Vagina (tissue), 2 donors: ENCODE data around the gene GFRA1. TPM values are rescaled to one million over a fixed set of nuclear protein-coding genes. Genes with fewer than 3 reads are reported as not detected.

ENCODE experiments used
- DNase-seq, 2 donors: peaks; one replicate each; pipeline ENCODE4 v3.0.0-alpha.2; 2017; ENCODE audit errors: extremely low spot score in 2 of 2
- H3K27ac ChIP-seq: fragments of 200-600 bp; sonication (generic); one replicate; pipeline ENCODE4 v1.5.1; 2019
- H3K27me3 ChIP-seq: fragments of 200-600 bp; sonication (generic); one replicate; pipeline ENCODE4 v1.5.1; 2019
- H3K36me3 ChIP-seq, 2 donors: fragments of 200-600 bp; sonication (generic); one replicate each; pipeline ENCODE4 v1.5.1; 2017 to 2019
- H3K4me1 ChIP-seq: fragments of 200-600 bp; sonication (generic); one replicate; pipeline ENCODE4 v1.5.1; 2019
- H3K4me3 ChIP-seq, 2 donors: fragments of 200-600 bp; sonication (generic); 1 replicate in 1 of 2; 2 replicates in 1 of 2; pipeline ENCODE4 v1.5.1; 2016 to 2019
- H3K9me3 ChIP-seq: fragments of 200-600 bp; sonication (generic); one replicate; pipeline ENCODE4 v1.5.1; 2019
- POLR2A ChIP-seq, 2 donors: fragments of 450-650 bp; IDR thresholded peaks; one replicate each; pipeline ENCODE4 v1.6.1; 2017; ENCODE audit warnings: antibody characterized with exemption in 2 of 2, mild to moderate bottlenecking in 2 of 2, moderate library complexity in 2 of 2
- POLR2AphosphoS5 ChIP-seq, 2 donors: sonication (generic); formaldehyde crosslinking; IDR thresholded peaks; one replicate each; pipeline ENCODE4 v1.9.0; 2017; ENCODE audit warnings: antibody characterized with exemption in 2 of 2, mild to moderate bottlenecking in 2 of 2, low read depth in 1 of 2; ENCODE audit not compliant: insufficient read depth in 1 of 2
- intact Hi-C: fragments of 100-400 bp; cut with DNase I; formaldehyde crosslinking; loops from one replicate; pipeline ENCODE4 v1.15.1; 2023
- total RNA-seq: library from RNA; depleted of rRNA; stranded (reverse); fragments of >200 nt; gene quantifications from one replicate; pipeline ENCODE4 v1.2.3, GENCODE V29; 2016
- TF ChIP-seq, protein P1 (sequence below), 3 experiments: fragments of 450-650 bp in 2 of 3; fragments of 200-600 bp in 1 of 3; sonication (generic) in 1 of 3; IDR thresholded peaks; one replicate each; pipeline ENCODE4 v1.5.1; 2017 to 2019; ENCODE audit warnings: antibody characterized with exemption in 3 of 3, mild to moderate bottlenecking in 2 of 3, moderate library complexity in 2 of 3

Gene GFRA1
- total RNA-seq, 1 donor from 2014 or later: 57.7 TPM

DNA sequence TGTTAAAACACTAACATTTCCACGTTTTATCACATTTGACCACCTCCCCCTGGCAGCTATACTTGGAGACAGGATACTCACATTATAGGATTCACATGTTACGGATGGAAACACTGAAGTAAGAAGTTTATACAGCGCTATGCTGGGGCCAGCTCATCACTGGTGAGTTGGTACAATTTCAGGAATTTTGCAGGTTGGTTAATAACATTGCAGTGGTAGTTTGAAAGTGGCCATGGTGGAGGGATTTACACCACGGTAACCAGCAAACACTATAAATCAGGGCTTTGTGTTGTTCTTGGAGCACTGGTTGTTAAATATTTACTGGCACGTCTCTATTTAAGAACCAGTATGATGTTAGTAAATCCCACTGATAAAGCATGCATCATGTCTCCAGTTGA lies 174.0 kb downstream of the GFRA1 start:
- Histone ChIP-seq H3K4me3 (no peak overlapping the region), H3K4me1 (no peaks in the 10 kb centered on the region), H3K9me3 (no peaks in the 10 kb centered on the region), H3K27me3 (no peaks in the 10 kb centered on the region), H3K36me3 (no peaks in the 10 kb centered on the region), H3K27ac (no peak overlapping the region)
- TF ChIP-seq, protein P1, sequence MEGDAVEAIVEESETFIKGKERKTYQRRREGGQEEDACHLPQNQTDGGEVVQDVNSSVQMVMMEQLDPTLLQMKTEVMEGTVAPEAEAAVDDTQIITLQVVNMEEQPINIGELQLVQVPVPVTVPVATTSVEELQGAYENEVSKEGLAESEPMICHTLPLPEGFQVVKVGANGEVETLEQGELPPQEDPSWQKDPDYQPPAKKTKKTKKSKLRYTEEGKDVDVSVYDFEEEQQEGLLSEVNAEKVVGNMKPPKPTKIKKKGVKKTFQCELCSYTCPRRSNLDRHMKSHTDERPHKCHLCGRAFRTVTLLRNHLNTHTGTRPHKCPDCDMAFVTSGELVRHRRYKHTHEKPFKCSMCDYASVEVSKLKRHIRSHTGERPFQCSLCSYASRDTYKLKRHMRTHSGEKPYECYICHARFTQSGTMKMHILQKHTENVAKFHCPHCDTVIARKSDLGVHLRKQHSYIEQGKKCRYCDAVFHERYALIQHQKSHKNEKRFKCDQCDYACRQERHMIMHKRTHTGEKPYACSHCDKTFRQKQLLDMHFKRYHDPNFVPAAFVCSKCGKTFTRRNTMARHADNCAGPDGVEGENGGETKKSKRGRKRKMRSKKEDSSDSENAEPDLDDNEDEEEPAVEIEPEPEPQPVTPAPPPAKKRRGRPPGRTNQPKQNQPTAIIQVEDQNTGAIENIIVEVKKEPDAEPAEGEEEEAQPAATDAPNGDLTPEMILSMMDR (IDR thresholded peaks at IDR 0.05): no peak
- TF ChIP-seq POLR2A (IDR thresholded peaks at IDR 0.05) (no peak), POLR2AphosphoS5 (IDR thresholded peaks at IDR 0.05; ENCODE audit: insufficient read depth in 1 of 2, low read depth in 1 of 2) (no peak)
- intact Hi-C loops: no loop called here
- DNase-seq: no peak

DNA sequence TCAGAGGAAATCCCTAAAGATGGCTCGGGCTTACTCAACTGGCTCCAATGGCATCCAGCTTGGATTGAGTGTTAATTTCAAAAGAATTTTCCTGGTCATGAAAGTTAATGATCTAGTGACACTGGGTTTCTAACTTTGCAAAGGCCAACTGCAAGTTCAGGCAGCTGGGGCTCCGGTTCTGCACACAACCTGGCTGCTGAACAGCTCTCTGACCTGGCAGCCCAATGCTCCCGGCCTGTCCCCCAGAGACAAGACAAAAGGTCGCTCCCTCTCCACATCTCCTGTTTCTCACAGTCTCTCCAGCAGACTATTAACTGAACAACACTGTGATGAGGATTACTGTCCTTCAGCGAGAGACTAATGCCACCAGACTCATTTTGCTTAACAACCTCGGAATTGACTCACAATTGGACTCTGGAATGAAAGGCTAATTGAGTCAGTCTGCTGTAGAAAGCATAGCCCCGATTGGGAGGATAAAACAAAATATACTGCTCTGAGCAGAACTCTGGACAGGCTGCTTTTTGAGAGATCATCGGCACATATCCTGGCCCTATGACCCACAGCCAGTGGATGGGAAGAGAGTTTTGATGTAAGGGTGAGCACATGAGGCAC lies 174.5 kb downstream of the GFRA1 start:
- Histone ChIP-seq H3K36me3 (no peaks in the 10 kb centered on the region), H3K27me3 (no peaks in the 10 kb centered on the region), H3K4me3 (no peak overlapping the region), H3K4me1 (no peaks in the 10 kb centered on the region), H3K9me3 (no peaks in the 10 kb centered on the region), H3K27ac (no peak overlapping the region)
- no peak for DNase-seq
- intact Hi-C loops: no loop called here
- TF ChIP-seq POLR2AphosphoS5 (IDR thresholded peaks at IDR 0.05; ENCODE audit: insufficient read depth in 1 of 2, low read depth in 1 of 2) (no peak), POLR2A (IDR thresholded peaks at IDR 0.05) (no peak)
- TF ChIP-seq, protein P1 (IDR thresholded peaks at IDR 0.05): no peak

DNA sequence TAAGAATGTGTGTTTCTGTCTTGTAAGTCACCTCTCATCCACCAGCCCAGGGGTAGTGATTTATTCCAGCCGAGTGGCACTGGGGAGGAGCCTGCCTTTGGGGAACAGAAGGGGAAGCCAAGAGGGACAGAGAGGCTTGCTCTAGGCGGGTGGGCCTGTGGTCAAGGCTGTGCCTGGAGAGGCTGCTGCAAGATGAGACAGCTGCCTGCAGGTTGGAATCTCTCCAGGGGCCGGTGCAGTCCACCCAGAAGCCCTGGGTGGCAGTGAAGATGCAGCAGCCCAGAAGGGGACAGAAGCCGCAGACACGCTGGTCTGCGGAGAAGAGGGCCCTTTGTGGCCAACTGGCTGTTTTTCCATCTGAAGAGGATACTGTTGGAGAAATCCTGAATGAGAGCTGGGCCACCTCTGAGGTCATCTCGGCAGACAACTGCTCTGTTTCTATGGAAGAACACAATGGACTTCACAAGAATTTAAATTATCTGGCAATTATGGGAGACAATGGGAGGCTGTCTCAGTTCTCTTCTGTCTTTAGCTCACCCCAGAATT lies 175.7 kb downstream of the GFRA1 start:
- Histone ChIP-seq H3K27me3 (no peaks in the 10 kb centered on the region), H3K9me3 (no peaks in the 10 kb centered on the region), H3K27ac (no peak overlapping the region), H3K4me1 (no peaks in the 10 kb centered on the region), H3K4me3 (no peak overlapping the region), H3K36me3 (no peaks in the 10 kb centered on the region)
- intact Hi-C loops: no loop called here
- DNase-seq: no peak
- TF ChIP-seq, protein P1 (IDR thresholded peaks at IDR 0.05): no peak
- TF ChIP-seq POLR2A (IDR thresholded peaks at IDR 0.05) (no peak), POLR2AphosphoS5 (IDR thresholded peaks at IDR 0.05; ENCODE audit: insufficient read depth in 1 of 2, low read depth in 1 of 2) (no peak)

DNA sequence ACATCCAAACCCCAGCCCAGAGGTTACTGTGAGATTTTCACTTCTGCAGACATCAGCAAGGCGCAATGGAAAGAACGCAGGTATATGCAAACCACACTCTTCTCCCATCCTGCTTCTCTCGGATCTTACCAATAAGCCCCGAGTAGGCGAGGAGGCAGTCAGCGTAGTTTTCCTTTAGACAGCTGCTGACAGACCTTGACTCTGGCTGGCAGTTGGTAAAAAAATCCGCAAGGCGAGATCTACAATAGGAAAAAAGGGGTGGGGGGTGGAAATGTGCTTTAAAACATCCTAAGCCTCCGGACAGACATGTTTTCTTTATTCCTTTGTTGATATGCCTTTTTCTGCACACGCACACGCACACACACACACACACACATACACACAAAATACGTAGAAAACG lies 176.5 kb downstream of the GFRA1 start:
- H3K9me3 ChIP-seq: no peaks in the 10 kb centered on the region
- intact Hi-C loops: no loop called here
- no peak for DNase-seq
- no peak overlapping the region for H3K4me3 ChIP-seq
- TF ChIP-seq, protein P1 (IDR thresholded peaks at IDR 0.05): no peak
- TF ChIP-seq POLR2AphosphoS5 (IDR thresholded peaks at IDR 0.05; ENCODE audit: insufficient read depth in 1 of 2, low read depth in 1 of 2): no peak
- TF ChIP-seq POLR2A (IDR thresholded peaks at IDR 0.05): no peak
- H3K4me1 ChIP-seq: no peaks in the 10 kb centered on the region
- no peaks in the 10 kb centered on the region for H3K36me3 ChIP-seq
- no peaks in the 10 kb centered on the region for H3K27me3 ChIP-seq
- H3K27ac ChIP-seq: no peak overlapping the region

DNA sequence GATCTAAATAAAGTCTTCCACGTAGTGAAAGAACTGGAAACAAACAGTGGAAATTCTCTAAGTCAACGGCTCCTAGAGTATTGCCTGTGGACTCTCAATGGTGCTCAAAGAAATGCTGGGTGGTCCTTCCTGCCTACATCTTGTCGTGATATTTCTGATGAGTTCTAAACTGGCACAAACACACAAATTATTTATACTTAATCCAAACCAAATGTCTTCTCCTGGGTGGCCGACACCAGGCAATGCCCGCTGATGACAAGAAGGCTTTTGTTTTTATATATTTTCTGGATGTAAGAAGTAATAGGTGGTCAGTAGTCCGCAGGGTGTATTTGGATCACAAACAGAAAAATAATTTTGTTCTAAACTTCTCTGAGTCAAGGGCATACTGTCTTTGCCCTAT lies 178.7 kb downstream of the GFRA1 start:
- Histone ChIP-seq H3K27ac (no peak overlapping the region), H3K36me3 (no peaks in the 10 kb centered on the region), H3K9me3 (no peaks in the 10 kb centered on the region), H3K27me3 (no peaks in the 10 kb centered on the region), H3K4me1 (no peaks in the 10 kb centered on the region), H3K4me3 (no peak overlapping the region)
- DNase-seq: no peak
- TF ChIP-seq, protein P1 (IDR thresholded peaks at IDR 0.05): no peak
- TF ChIP-seq POLR2A (IDR thresholded peaks at IDR 0.05): no peak
- no peak for TF ChIP-seq POLR2AphosphoS5 (IDR thresholded peaks at IDR 0.05; ENCODE audit: insufficient read depth in 1 of 2, low read depth in 1 of 2)
- intact Hi-C loops: no loop called here
